ENCODE measurements around the gene UBE2F.
"Not testable (repeated sequence)": the region's sequence is repeated elsewhere in the genome, so short reads cannot be mapped to it uniquely, and the experiment has no call there.

Gene UBE2F

DNA sequence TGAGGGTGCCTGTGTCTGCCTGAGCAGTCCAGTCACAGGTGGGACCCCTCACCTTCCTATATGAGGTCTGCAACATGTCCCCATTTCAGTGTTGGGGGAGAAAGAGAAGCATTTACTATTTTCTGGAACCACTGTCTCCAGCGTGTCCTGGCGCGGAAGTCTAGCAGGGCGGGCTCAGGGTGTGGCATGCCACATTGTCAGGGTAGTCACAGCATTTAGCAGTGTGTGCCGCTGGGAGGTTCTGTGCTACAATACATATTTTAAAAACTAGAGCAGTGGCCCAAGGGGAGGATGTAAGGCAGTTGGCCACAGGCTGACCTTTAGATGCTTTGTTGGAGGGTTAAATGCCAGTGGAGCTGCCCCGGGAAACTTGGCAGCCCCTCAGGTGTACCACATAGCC, 12.5 kb downstream of the UBE2F start:
- no peak for DNase-seq (ENCODE audit: low read depth in 2 of 2)

GRCh38 chr2:237980087-237980486, 13.3 kb downstream of the UBE2F start:
- no peak for DNase-seq (ENCODE audit: low read depth in 2 of 2)

DNA sequence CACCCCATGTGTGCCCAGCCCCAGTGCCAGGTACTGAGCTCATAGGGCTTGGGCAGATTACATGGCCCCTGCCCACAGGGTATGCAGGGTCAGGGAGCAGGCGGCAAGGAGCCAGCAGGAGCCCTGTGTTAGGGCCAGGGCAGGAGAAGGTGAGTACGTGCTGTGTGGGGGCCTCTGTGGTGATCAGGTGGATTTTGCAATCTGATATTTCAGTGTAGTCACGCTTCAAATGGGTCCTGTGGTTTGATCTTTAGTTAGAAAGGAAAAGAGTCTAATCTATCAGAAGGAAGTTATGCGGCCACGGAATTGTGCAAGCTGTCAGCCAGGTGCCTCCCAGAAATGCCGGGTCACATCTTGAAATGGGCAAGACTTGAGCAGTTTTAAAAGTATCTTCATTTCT, 13.9 kb downstream of the UBE2F start:
- peak in 1 of 2 donors; percentile 28 for DNase-seq (ENCODE audit: low read depth in 2 of 2)

DNA sequence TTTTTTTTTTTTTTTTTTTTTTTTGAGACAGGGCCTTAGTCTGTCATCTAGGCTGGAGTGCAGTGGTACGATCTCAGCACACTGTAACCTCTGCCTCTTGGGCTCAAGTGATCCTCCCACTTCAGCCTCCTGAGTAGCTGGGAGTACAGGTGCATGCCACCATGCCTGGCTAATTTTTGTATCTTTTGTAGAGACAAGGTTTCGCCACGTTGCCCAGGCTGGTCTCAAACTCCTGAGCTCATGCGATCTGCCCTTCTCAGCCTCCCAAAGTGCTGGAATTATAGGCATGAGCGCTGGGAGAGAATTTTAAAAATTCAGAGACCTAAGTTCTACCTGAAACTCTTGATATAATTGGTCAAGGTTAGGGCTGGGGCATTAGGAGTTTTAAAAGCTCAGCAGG, 14.8 kb downstream of the UBE2F start:
- DNase-seq (ENCODE audit: low read depth in 2 of 2): not testable (repeated sequence)

DNA sequence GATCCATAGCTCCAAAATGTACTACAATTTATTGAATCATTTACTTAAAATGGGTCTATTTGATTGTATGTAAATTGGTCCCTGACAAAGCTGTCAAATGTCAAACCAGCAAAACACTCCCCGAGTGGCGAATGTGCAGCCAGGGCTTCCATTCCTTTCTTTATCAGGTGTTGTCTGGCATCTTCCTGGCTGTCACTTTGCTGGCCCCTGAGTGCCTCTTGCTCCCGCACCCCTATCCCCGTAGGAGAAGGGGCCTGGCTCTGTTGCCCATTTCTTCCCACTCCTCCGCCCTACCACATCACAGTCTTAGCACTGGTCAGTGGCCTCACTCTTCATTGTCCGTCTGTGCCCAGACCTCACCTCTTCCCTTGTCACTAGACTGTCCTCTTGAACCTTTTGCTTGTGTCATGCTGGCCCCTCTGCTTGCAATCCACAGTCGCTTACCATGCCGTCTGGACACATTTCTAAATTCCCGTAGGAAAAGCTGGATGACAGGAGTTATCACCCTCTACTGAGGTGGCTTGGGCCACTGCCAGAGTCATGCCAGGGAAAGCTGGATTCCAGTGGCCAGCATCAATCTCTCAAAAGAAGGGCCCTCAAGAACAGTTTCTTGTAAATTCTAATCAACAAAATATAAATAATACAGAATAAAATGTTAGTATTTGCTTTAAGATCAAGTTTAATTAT, 15.4 kb downstream of the UBE2F start:
- no peak for DNase-seq (ENCODE audit: low read depth in 2 of 2)

- no peak for DNase-seq (ENCODE audit: low read depth in 2 of 2)
These were observed 17.1 kb downstream of the UBE2F start for GRCh38 chr2:237983922-237984321.

- no peak for DNase-seq (ENCODE audit: low read depth in 2 of 2)
These were observed 20.5 kb downstream of the UBE2F start for GRCh38 chr2:237987268-237987667.

- no peak for DNase-seq (ENCODE audit: low read depth in 2 of 2)
These were observed 26.9 kb downstream of the UBE2F start for GRCh38 chr2:237993701-237994100.

- no peak for DNase-seq (ENCODE audit: low read depth in 2 of 2)
These were observed 28.2 kb downstream of the UBE2F start for GRCh38 chr2:237995036-237995435.

DNA sequence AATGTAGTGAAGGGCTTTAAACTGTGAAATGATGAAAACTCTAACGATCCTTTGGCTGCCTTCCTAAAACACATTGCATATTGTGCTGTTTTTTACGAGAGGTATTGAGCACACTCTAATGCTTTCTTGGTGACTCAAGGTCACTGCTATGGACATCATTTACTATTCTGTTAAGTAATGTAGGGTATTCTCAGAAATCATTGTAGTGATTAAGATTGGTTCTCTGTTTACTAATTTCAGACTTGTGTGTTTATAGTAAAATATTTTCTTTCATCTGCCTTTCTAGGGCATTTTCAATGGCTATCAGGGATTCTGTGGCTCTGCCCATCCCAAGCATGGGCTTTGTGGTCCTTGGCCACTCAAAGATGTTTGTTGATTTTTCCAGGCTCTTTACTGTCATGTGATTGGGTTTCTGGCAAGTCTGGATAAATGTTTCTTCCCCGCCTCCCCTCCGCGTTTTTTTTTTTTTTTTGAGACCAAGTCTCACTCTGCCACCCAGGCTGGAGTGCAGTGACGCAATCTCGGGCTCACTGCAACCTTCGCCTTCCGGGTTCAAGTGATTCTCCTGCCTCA, 29.3 kb downstream of the UBE2F start:
- DNase-seq (ENCODE audit: low read depth in 2 of 2): no peak

GRCh38 chr2:237997521-237997920, 30.7 kb downstream of the UBE2F start:
- no peak for DNase-seq (ENCODE audit: low read depth in 2 of 2)

GRCh38 chr2:237998530-237998929, 31.7 kb downstream of the UBE2F start:
- no peak for DNase-seq (ENCODE audit: low read depth in 2 of 2)

- no peak for DNase-seq (ENCODE audit: low read depth in 2 of 2)
These were observed 36.6 kb downstream of the UBE2F start for GRCh38 chr2:238003234-238004031.

- DNase-seq (ENCODE audit: low read depth in 2 of 2): no peak
These were observed 37.4 kb downstream of the UBE2F start for GRCh38 chr2:238004077-238004830.

GRCh38 chr2:238005528-238005927, 38.7 kb downstream of the UBE2F start:
- DNase-seq (ENCODE audit: low read depth in 2 of 2): no peak

GRCh38 chr2:238006510-238006909, 39.7 kb downstream of the UBE2F start:
- DNase-seq (ENCODE audit: low read depth in 2 of 2): no peak

- DNase-seq (ENCODE audit: low read depth in 2 of 2): no peak
These were observed 41.1 kb downstream of the UBE2F start for GRCh38 chr2:238007924-238008323.

- DNase-seq (ENCODE audit: low read depth in 2 of 2): no peak
These were observed 42.7 kb downstream of the UBE2F start for GRCh38 chr2:238009563-238009962.

- DNase-seq (ENCODE audit: low read depth in 2 of 2): no peak
These were observed 43.8 kb downstream of the UBE2F start for GRCh38 chr2:238010572-238010971.

- DNase-seq (ENCODE audit: low read depth in 2 of 2): no peak
These were observed 47.0 kb downstream of the UBE2F start for GRCh38 chr2:238013806-238014205.

DNA sequence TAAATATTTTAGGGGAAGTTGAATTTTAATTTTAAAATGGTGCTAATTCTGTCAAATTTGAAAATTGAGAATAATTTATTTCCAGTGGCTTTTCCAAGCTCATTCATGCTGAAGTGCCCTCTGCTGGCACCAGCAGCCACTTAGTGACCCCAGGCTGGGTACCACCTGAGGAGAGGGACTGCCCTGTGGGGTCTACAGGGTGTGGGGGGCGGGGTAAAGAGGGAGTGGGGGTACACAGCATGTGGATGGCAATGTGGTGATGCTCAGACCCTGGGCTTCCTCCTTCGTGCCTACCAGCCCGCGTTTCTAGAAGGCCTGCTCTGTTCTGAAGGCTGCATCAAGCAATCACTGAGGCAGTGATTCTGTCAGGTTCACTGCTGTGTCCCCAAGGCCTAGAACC, 48.9 kb downstream of the UBE2F start:
- DNase-seq (ENCODE audit: low read depth in 2 of 2): no peak

DNA sequence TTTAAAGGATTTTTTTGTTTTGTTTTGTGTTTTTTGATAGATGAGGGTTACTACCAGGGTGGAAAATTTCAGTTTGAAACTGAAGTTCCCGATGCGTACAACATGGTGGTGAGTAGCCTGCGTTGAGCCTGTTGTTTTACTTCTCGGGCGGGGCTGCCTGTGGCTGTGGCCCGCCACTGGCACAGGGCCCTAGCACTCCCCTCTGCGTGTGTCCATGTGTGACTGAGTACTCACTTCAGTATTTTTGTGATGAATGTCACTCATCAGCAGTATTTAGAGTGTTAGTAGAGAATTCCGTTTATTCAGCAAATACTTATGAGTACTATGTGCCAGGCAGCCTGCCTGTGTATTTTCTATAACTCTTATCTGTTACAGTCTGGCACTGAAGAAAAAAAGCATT, 49.7 kb downstream of the UBE2F start:
- no peak for DNase-seq (ENCODE audit: low read depth in 2 of 2)

All from stimulated activated CD8-positive, alpha-beta memory T cell treated with anti-CD3 and anti-CD28 coated beads, Interleukin-15, amount 100 ng/mL, for 48 hours (primary cell).